ENCODE results near the gene UNC13B. TPM values are rescaled to one million over a fixed set of nuclear protein-coding genes. Genes with fewer than 3 reads are reported as not detected.

The UNC13B gene
- total and polyA plus RNA-seq, 2 of the 13 experiments (the other 11 are each of a cell fraction or from before 2014, with no cell fraction given): 14.0 to 18.3 TPM

DNA sequence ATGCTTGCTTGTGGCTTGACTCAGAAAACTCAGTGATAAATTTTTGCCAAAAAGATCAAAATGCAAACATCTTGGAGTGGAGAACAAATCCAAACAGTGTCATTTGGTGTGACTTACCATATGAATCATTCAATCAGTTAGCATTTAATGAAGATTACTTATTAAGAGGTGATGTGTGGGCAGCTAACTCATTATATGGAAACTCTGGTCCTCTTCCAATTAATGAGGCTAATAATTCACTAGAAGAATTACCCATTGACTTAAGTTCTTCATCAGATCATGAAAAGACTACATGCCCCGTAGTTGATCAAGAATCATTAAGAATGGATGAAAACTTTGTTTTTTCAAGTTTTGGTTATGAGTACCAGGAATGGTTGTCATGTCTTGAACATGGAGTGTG, 141.8 kb downstream of the UNC13B start:
- Histone ChIP-seq H3K9ac (ENCODE audit: insufficient read depth, low read depth, low read length) (no peak overlapping the region), H4K20me1 (ENCODE audit: insufficient read depth, low read length) (no peaks in the 10 kb centered on the region), H3K4me1 (ENCODE audit: insufficient read depth, low read length) (peaks cover 4% of the 10 kb centered on the region; the same call in 1 of the 2 replicates), H3K9me3 (ENCODE audit: low read length) (no peaks in the 10 kb centered on the region), H3K79me2 (ENCODE audit: insufficient read depth, low read length) (no peaks in the 10 kb centered on the region), H3K36me3 (replicated peaks in 1 of 2; ENCODE audit: control insufficient read depth in 1 of 2, insufficient read depth in 2 of 2, low read length in 2 of 2) (no peaks in the 10 kb centered on the region; a peak in 1 of 5 replicates), H3K27me3 (ENCODE audit: control insufficient read depth in 1 of 2, insufficient read depth in 2 of 2, low read length in 2 of 2) (no peaks in the 10 kb centered on the region), H3K27ac (ENCODE audit: extremely low read length, insufficient read depth, low read length) (no peak overlapping the region), H3K4me2 (ENCODE audit: low read depth, low read length) (no peak overlapping the region), H2AFZ (ENCODE audit: low read length) (no peak overlapping the region), H3K4me3 (replicated peaks in 1 of 3; ENCODE audit: insufficient read depth in 1 of 3, low read depth in 2 of 3, low read length in 3 of 3) (no peak overlapping the region)
- WGBS (ENCODE audit: low lambda C conversion rate): 91% methylated on average over 1 of the region's 1 CpG
- no peak for FAIRE-seq
- DNase-seq (ENCODE audit: low spot score): no peak
- CTCF ChIA-PET (ENCODE audit: low intra/inter-chr PET ratio, low total read pairs): no interaction called here
- POLR2A ChIA-PET: no interaction called here
- in situ Hi-C loops (cut with HindIII; ENCODE audit: extremely low pct_ligation_motif_present, low pct_unique_long_range_greater_than_20kb): no loop called here
- ATAC-seq: no peak
- TF ChIP-seq SMARCC2 (IDR thresholded peaks at IDR 0.05): no peak
- TF ChIP-seq RBAK (CRISPR knock-in tag; IDR thresholded peaks at IDR 0.05): no peak
- TF ChIP-seq HMG20B (CRISPR knock-in tag; conservative IDR thresholded peaks at IDR 0.05): no peak
- TF ChIP-seq ZNF564 (CRISPR knock-in tag; IDR thresholded peaks at IDR 0.05): no peak
- no peak for TF ChIP-seq CCDC6 (CRISPR knock-in tag; IDR thresholded peaks at IDR 0.05)
- TF ChIP-seq, protein P1, sequence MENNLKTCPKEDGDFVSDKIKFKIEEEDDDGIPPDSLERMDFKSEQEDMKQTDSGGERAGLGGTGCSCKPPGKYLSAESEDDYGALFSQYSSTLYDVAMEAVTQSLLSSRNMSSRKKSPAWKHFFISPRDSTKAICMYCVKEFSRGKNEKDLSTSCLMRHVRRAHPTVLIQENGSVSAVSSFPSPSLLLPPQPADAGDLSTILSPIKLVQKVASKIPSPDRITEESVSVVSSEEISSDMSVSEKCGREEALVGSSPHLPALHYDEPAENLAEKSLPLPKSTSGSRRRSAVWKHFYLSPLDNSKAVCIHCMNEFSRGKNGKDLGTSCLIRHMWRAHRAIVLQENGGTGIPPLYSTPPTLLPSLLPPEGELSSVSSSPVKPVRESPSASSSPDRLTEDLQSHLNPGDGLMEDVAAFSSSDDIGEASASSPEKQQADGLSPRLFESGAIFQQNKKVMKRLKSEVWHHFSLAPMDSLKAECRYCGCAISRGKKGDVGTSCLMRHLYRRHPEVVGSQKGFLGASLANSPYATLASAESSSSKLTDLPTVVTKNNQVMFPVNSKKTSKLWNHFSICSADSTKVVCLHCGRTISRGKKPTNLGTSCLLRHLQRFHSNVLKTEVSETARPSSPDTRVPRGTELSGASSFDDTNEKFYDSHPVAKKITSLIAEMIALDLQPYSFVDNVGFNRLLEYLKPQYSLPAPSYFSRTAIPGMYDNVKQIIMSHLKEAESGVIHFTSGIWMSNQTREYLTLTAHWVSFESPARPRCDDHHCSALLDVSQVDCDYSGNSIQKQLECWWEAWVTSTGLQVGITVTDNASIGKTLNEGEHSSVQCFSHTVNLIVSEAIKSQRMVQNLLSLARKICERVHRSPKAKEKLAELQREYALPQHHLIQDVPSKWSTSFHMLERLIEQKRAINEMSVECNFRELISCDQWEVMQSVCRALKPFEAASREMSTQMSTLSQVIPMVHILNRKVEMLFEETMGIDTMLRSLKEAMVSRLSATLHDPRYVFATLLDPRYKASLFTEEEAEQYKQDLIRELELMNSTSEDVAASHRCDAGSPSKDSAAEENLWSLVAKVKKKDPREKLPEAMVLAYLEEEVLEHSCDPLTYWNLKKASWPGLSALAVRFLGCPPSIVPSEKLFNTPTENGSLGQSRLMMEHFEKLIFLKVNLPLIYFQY (CRISPR knock-in tag; IDR thresholded peaks at IDR 0.05; ENCODE audit: borderline replicate concordance): no peak
- no peak for TF ChIP-seq NBN (conservative IDR thresholded peaks at IDR 0.05)
- no peak for TF ChIP-seq NR3C1 (CRISPR knock-in tag; IDR thresholded peaks at IDR 0.05)
- TF ChIP-seq, protein P2, sequence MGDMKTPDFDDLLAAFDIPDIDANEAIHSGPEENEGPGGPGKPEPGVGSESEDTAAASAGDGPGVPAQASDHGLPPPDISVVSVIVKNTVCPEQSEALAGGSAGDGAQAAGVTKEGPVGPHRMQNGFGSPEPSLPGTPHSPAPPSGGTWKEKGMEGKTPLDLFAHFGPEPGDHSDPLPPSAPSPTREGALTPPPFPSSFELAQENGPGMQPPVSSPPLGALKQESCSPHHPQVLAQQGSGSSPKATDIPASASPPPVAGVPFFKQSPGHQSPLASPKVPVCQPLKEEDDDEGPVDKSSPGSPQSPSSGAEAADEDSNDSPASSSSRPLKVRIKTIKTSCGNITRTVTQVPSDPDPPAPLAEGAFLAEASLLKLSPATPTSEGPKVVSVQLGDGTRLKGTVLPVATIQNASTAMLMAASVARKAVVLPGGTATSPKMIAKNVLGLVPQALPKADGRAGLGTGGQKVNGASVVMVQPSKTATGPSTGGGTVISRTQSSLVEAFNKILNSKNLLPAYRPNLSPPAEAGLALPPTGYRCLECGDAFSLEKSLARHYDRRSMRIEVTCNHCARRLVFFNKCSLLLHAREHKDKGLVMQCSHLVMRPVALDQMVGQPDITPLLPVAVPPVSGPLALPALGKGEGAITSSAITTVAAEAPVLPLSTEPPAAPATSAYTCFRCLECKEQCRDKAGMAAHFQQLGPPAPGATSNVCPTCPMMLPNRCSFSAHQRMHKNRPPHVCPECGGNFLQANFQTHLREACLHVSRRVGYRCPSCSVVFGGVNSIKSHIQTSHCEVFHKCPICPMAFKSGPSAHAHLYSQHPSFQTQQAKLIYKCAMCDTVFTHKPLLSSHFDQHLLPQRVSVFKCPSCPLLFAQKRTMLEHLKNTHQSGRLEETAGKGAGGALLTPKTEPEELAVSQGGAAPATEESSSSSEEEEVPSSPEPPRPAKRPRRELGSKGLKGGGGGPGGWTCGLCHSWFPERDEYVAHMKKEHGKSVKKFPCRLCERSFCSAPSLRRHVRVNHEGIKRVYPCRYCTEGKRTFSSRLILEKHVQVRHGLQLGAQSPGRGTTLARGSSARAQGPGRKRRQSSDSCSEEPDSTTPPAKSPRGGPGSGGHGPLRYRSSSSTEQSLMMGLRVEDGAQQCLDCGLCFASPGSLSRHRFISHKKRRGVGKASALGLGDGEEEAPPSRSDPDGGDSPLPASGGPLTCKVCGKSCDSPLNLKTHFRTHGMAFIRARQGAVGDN (CRISPR knock-in tag; IDR thresholded peaks at IDR 0.05): no peak
- TF ChIP-seq GABPB1 (CRISPR knock-in tag; IDR thresholded peaks at IDR 0.05): no peak
- TF ChIP-seq ZNF121 (CRISPR knock-in tag; IDR thresholded peaks at IDR 0.05): no peak
- intact Hi-C loops (cut with micrococcal nuclease; ENCODE audit: unreplicated experiment): no loop called here
- BruUV-seq (replicated peaks): no TSS peak
